ENCODE data around the gene ZGPAT.

GRCh38 chr20:63778857-63779256, 71.0 kb downstream of the ZGPAT start:
- TF ChIP-seq CTCF (IDR thresholded peaks at IDR 0.05) (no peak), EZH2 (IDR thresholded peaks at IDR 0.05; ENCODE audit: borderline replicate concordance, insufficient read depth, low read depth, low read length, poor library complexity, severe bottlenecking) (no peak)
